NCI-H2196 (cell line): Measurements from ENCODE around the gene AIFM3.

Experiments
- DNase-seq: peaks from one replicate; lab custom pipeline; 2025; ENCODE audit not compliant: unreplicated experiment; lab: John Stamatoyannopoulos, UW

The AIFM3 gene

DNA sequence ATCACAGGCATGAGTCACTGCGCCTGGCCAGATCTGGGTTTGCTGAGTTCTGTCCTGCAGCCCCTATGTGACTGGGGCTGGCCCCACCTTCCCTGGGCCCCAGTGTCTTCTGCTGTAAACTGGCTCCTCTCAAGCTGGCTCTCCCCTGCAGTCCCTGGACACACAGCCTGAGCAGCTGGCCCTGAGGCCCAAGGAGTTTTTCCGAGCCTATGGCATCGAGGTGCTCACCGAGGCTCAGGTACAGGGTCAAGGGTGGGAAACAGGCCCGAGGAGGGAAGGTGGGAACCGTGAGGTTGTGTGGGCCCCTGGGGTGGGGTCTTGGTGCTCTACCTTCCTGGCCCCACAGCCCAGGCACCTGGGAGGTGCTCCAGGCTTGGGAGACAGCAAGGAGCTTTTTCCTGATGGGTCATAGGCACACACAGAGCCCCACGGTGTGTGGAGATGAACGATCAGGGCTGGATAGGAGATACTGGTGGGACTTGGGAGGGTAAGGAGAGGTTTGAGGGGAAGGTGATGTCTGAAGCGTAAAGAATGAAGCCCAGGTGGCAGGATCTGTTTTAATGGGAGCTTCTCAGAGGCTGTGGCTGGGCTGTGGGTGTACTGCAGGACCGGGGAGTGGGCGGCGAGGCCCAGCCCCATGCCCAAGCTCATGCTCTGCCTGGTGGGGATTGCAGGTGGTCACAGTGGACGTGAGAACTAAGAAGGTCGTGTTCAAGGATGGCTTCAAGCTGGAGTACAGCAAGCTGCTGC, 8.7 kb downstream of the AIFM3 start:
- no peak for DNase-seq

- no peak for DNase-seq
These were observed 9.3 kb downstream of the AIFM3 start for GRCh38 chr22:20976291-20976877.

DNA sequence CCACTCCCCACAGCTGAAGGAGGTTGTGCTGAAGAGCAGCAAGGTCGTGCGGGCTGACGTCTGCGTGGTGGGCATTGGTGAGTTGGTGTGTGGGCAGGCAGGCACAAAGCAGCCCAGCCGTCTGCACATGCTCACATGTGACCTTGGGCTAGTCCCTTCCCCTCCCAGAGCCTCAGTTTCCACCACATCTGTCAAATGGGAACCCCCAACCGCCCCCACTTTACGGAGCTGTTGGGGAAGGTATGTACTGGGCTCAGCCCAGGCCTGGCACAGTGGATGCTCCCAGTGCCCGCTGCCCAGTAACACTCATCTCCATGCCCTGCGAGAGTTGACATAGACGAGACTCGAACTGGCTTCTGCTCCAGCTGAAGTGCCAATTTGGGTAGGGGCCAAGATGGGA, 10.0 kb downstream of the AIFM3 start:
- no peak for DNase-seq

- no peak for DNase-seq
These were observed 10.6 kb downstream of the AIFM3 start for GRCh38 chr22:20977516-20978170.

DNA sequence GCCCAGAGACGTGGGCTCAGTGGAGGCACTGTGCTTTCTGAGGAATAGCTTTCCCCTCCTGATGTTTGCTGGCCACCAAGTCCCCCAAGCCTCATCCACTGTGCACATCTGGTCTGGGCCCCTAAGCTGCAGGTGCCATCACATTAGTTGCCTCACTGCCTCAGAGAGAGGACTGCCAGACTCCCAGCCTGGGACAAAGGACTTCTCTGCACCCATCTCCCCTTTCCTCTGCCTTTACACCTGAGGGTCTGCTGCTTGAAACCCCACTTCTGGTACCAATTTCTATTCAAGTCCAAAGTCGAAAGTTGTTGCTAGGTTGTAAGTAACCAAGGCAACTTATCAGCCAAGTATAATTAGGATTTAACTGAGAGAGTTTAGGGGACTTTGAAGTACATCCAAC, 11.4 kb downstream of the AIFM3 start:
- no peak for DNase-seq

DNA sequence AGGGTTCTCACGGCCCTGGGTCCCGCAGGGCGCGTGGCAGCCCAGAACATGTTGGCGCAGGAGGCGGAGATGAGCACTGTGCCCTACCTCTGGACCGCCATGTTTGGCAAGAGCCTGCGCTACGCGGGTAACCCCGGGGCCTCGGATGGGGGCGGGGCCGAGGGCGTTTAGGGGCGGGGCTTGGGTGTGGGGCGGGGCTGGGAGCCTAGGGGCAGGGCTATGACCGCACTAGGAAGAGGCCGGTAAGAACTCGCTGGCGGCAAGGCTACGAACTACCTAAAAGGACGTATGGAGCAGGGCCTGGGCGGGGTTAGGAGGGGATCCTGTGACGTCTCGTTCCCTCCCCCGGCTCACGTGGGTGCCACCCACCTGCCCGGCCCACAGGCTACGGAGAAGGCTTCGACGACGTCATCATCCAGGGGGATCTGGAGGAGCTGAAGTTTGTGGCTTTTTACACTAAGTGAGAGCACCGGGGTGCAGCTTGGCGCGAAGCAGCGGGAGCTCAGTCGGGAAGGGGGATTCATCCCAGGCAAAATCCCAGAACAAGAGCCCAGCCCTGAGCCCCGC, 12.3 kb downstream of the AIFM3 start:
- DNase-seq: no peak

DNA sequence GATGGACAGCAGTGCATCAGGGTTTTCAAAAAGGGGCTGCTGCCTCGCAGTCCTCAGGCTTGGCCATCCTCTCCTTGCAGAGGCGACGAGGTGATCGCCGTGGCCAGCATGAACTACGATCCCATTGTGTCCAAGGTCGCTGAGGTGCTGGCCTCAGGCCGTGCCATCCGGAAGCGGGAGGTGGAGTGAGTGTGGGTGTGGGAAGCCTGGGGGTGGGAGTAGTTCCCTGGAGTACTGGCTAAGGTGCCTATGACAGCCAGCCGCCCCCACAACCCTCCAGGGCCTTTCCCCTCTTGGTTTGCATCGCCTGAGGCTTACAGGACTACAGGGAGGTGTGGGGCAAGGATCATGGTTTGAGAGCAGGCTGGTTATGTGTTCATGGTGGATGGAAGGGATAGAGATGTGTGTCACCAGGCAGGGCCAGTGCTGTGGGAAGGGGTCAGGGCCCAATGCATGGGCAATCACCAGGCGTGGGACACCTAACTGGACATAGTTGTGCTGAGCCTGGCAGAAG, 12.9 kb downstream of the AIFM3 start:
- DNase-seq: no peak

- DNase-seq: no peak
These were observed 13.5 kb downstream of the AIFM3 start for GRCh38 chr22:20980523-20980922.

GRCh38 chr22:20980938-20981722, 14.1 kb downstream of the AIFM3 start:
- no peak for DNase-seq

DNA sequence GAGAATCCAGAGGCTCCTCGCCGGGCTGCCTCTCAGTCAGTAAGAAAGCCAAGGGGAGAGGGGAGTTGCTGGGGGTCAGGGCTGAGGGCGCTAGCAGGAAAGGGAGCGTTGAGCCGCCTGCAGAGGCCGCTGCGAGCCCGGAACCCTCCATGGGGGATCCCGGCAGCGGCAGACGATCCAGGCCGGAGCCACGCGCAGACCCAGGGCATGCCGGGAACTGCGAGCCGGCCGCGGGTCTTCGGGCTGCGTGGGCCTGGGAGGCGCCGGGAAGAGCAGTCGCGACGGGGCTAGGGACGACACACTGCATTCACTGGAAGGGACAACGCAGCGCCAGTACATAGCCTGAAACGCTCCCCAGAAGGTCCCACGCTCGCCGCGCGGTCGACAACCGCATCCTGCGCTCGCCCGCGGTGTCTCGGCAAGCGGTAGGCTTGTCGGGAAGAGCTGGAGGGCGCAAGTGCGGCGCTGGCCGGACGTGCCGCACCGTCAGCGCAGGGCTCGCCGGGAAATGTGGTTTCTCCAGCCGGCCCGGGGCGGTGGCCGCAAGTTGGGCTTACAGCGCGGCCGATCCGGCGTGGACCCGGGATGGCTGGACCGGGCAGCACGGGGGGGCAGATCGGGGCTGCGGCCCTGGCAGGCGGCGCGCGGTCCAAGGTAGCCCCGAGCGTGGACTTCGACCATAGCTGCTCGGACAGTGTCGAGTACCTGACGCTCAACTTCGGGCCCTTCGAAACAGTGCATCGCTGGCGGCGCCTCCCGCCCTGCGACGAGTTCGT, 14.9 kb downstream of the AIFM3 start, which contains the start of gene LZTR1:
TSS of gene LZTR1 (plus strand) at position 511 of the 776 bp plus-strand sequence. CDS start at position 586, 75 bp downstream.
- peak; percentile 42 for DNase-seq

DNA sequence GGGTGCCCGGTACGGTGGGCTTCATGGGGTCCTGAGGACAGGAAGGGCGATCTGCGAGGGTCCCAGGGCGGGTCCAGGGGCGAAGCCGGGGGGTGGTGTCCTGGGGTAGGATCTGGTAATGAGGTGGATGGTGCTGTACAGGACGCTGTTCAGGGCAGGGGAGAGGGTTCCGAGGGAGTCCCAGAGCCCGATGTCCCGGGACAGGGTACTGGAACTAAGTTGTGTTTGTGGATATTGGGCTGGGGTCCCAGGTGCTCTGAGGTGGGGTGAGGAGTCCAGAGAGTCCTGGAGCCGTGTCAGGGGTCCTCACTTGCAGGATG, 15.5 kb downstream of the AIFM3 start:
- DNase-seq: no peak

GRCh38 chr22:20983081-20983771, 16.2 kb downstream of the AIFM3 start:
- DNase-seq: no peak

- DNase-seq: no peak
These were observed 18.7 kb downstream of the AIFM3 start for GRCh38 chr22:20985720-20986119.

DNA sequence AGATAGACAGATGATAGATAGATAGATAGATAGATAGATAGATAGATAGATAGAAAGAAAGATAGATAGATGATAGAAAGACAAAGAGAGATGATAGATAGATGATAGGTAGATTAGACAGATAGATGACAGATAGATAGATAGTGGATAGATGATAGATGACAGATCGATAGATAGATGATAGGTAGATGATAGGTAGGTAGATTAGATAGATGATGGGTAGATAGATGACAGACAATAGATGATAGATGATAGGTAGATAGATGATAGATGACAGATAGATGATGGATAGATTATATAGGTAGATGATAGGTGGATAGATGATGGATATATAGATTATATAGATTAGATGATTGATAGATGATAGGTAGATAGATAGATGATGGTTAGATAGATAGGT, 19.3 kb downstream of the AIFM3 start:
- no peak for DNase-seq

GRCh38 chr22:20987375-20987774, 20.3 kb downstream of the AIFM3 start:
- no peak for DNase-seq

GRCh38 chr22:20988573-20989322, 21.7 kb downstream of the AIFM3 start:
- no peak for DNase-seq

GRCh38 chr22:20989323-20990138, 22.5 kb downstream of the AIFM3 start:
- no peak for DNase-seq
